ENCODE data around the gene NR1D2.
"Not testable (repeated sequence)": the region's sequence is repeated elsewhere in the genome, so short reads cannot be mapped to it uniquely, and the experiment has no call there.

NR1D2 gene

DNA sequence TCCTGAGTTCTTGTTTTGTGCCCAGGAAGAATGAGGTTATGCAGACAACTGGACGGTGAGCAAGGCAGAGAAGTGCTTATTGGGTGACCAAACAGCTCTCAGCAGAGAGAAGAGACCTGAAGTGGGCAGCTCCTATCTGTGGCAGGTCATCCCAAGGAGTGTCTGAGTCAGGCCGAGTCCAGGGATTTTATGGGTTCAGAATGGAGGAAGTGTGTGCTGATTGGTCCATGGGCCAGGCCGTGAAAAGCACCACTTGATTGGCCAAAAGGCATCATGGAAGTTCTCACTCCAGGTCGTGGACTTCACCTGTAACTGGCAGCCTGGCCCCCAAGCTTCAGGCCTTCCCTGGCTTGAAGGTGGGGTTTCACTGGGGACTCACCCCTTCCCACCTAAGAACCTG is 74.5 kb downstream of the NR1D2 start:
- no peaks in the 10 kb centered on the region for H3K36me3 ChIP-seq (ENCODE audit: control insufficient read depth in 4 of 4, insufficient read depth in 4 of 4, low read length in 3 of 4)
- H3K4me3 ChIP-seq (ENCODE audit: control insufficient read depth in 1 of 7, extremely low read depth in 1 of 7, insufficient read depth in 4 of 7, low read depth in 2 of 7, low read length in 6 of 7), result no peak overlapping the region
- CTCF ChIA-PET, result interaction anchor here (0.7 kb wide), 1 partner anchor 15 kb away, joined by 3 read pairs; no protein-coding TSS in a partner anchor
- H3K4me1 ChIP-seq (ENCODE audit: control extremely low read depth in 1 of 4, control insufficient read depth in 4 of 4, insufficient read depth in 4 of 4, low read length in 3 of 4), result peaks cover 0 to 2% (median 0%) of the 10 kb centered on the region in 4 experiments
- WGBS (ENCODE audit: insufficient coverage), result 96% methylated on average over 3 of the region's 4 CpGs
- no peaks in the 10 kb centered on the region for H3K9me3 ChIP-seq (ENCODE audit: control extremely low read depth in 1 of 5, control insufficient read depth in 4 of 5, insufficient read depth in 2 of 5, low read depth in 1 of 5, low read length in 4 of 5)
- no peaks in the 10 kb centered on the region for H3K27me3 ChIP-seq (replicated peaks in 2 of 5; ENCODE audit: control insufficient read depth in 4 of 5, insufficient read depth in 5 of 5, low read length in 4 of 5)
- POLR2A ChIA-PET, result no interaction called here
- no peak overlapping the region for H3K27ac ChIP-seq (ENCODE audit: insufficient read depth in 1 of 2, low read depth in 1 of 2, low read length in 2 of 2, poor library complexity in 1 of 2, severe bottlenecking in 2 of 2)
- no peak for DNase-seq

DNA sequence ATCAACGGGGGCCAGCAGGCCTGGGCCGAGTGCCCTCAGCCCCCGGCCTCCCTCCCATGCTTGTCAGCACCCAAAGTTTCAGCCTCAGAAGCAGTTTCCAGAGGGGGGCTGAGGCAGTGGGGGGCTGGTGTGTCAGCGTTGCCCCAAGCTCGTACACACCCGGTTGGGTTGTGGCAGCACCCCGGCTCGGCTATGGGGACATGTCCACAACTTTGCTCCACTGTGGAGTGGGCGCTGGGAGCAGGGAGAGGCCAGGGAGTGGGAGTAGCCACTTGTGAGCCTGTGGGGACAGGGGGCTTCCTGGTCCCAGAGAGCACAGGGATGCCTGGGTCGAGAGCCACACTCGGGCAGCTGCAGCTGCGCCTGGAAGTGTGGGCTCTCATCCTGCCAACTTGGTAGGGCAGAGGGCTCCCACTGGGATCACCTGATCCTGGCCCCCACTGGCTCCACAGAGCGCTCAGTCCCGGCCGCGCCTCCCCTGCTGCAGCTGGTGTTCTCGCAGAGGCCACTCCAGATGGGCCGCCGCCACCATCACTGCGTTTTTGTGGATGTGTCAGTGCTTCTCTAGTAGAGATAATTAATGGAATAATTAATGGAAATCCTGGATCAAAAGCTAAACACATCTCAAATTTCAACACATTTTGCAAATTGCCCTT is 75.1 kb downstream of the NR1D2 start:
- no peaks in the 10 kb centered on the region for H3K27me3 ChIP-seq (replicated peaks in 2 of 5; ENCODE audit: control insufficient read depth in 4 of 5, insufficient read depth in 5 of 5, low read length in 4 of 5)
- no peak overlapping the region for H3K27ac ChIP-seq (ENCODE audit: insufficient read depth in 1 of 2, low read depth in 1 of 2, low read length in 2 of 2, poor library complexity in 1 of 2, severe bottlenecking in 2 of 2)
- ChIA-PET CTCF (interaction anchor here (0.7 kb wide), 2 partner anchors 16 to 17 kb away, joined by 3 read pairs; no protein-coding TSS in a partner anchor), POLR2A (no interaction called here)
- peaks cover 0 to 2% (median 0%) of the 10 kb centered on the region in 4 experiments for H3K4me1 ChIP-seq (ENCODE audit: control extremely low read depth in 1 of 4, control insufficient read depth in 4 of 4, insufficient read depth in 4 of 4, low read length in 3 of 4)
- 96% methylated on average over 12 of the region's 20 CpGs for WGBS (ENCODE audit: insufficient coverage)
- no peak for DNase-seq
- H3K9me3 ChIP-seq (ENCODE audit: control extremely low read depth in 1 of 5, control insufficient read depth in 4 of 5, insufficient read depth in 2 of 5, low read depth in 1 of 5, low read length in 4 of 5), result no peaks in the 10 kb centered on the region
- no peaks in the 10 kb centered on the region for H3K36me3 ChIP-seq (ENCODE audit: control insufficient read depth in 4 of 4, insufficient read depth in 4 of 4, low read length in 3 of 4)
- no peak overlapping the region for H3K4me3 ChIP-seq (ENCODE audit: control insufficient read depth in 1 of 7, extremely low read depth in 1 of 7, insufficient read depth in 4 of 7, low read depth in 2 of 7, low read length in 6 of 7)

DNA sequence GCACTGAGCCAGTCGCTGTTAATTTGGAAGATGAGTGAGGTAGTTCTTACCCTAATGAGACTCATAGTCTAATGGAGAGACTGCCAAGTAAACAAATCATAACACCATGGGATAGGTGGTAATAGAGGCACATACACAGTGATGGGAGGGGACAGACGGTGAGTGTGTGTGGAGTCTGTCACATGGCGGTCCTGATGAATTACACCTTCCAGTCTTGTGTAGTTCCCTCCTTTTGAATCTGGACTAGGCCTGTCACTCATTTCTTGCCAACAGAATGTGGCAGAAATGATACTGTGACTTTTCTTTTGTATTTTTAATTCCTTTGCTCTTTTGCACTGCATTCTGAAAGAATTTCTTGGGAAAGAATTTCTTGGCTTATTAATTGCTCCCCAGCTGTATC is 78.1 kb downstream of the NR1D2 start:
- WGBS (ENCODE audit: insufficient coverage), result 90% methylated on average over 2 of the region's 3 CpGs

DNA sequence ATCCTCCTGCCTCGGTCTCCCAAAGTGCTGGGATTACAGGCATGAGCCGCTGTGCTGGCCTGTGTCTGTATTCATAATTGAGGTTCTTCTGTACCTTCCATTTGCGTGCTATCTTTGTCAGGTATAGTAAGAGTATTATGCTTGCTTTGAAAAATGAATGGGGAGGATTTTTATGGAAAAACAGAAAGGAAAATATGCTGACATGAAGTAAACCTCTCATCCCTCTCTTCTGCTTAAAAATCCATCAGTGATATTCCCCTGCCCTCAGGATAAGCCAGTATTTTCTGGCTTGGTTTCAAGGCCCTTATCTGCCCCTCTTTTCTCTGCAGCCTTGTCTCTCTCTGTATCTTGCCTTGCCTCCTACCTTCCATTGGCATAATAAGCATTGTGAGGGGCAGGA is 80.7 kb downstream of the NR1D2 start:
- 100% methylated on average over 3 of the region's 3 CpGs for WGBS (ENCODE audit: insufficient coverage)
- H3K36me3 ChIP-seq (ENCODE audit: control insufficient read depth in 4 of 4, insufficient read depth in 4 of 4, low read length in 3 of 4), result no peaks in the 10 kb centered on the region
- DNase-seq, result no peak
- H3K9me3 ChIP-seq (ENCODE audit: control extremely low read depth in 1 of 5, control insufficient read depth in 4 of 5, insufficient read depth in 2 of 5, low read depth in 1 of 5, low read length in 4 of 5), result peaks cover 0 to 2% (median 0%) of the 10 kb centered on the region in 5 experiments
- ChIA-PET POLR2A (no interaction called here), CTCF (no interaction called here)
- no peaks in the 10 kb centered on the region for H3K27me3 ChIP-seq (replicated peaks in 2 of 5; ENCODE audit: control insufficient read depth in 4 of 5, insufficient read depth in 5 of 5, low read length in 4 of 5)
- H3K27ac ChIP-seq (ENCODE audit: insufficient read depth in 1 of 2, low read depth in 1 of 2, low read length in 2 of 2, poor library complexity in 1 of 2, severe bottlenecking in 2 of 2), result no peak overlapping the region
- no peak overlapping the region for H3K4me3 ChIP-seq (ENCODE audit: control insufficient read depth in 1 of 7, extremely low read depth in 1 of 7, insufficient read depth in 4 of 7, low read depth in 2 of 7, low read length in 6 of 7)
- H3K4me1 ChIP-seq (ENCODE audit: control extremely low read depth in 1 of 4, control insufficient read depth in 4 of 4, insufficient read depth in 4 of 4, low read length in 3 of 4), result no peaks in the 10 kb centered on the region

More for the DNA sequence above, 78.1 kb downstream of the NR1D2 start:
- Histone ChIP-seq H3K9me3 (ENCODE audit: control extremely low read depth in 1 of 5, control insufficient read depth in 4 of 5, insufficient read depth in 2 of 5, low read depth in 1 of 5, low read length in 4 of 5) (no peaks in the 10 kb centered on the region), H3K4me3 (ENCODE audit: control insufficient read depth in 1 of 7, extremely low read depth in 1 of 7, insufficient read depth in 4 of 7, low read depth in 2 of 7, low read length in 6 of 7) (no peak overlapping the region), H3K27ac (ENCODE audit: insufficient read depth in 1 of 2, low read depth in 1 of 2, low read length in 2 of 2, poor library complexity in 1 of 2, severe bottlenecking in 2 of 2) (no peak overlapping the region), H3K4me1 (ENCODE audit: control extremely low read depth in 1 of 4, control insufficient read depth in 4 of 4, insufficient read depth in 4 of 4, low read length in 3 of 4) (no peaks in the 10 kb centered on the region), H3K27me3 (replicated peaks in 2 of 5; ENCODE audit: control insufficient read depth in 4 of 5, insufficient read depth in 5 of 5, low read length in 4 of 5) (no peaks in the 10 kb centered on the region), H3K36me3 (ENCODE audit: control insufficient read depth in 4 of 4, insufficient read depth in 4 of 4, low read length in 3 of 4) (no peaks in the 10 kb centered on the region)
- CTCF ChIA-PET, result no interaction called here
- no peak for DNase-seq
- POLR2A ChIA-PET, result no interaction called here

DNA sequence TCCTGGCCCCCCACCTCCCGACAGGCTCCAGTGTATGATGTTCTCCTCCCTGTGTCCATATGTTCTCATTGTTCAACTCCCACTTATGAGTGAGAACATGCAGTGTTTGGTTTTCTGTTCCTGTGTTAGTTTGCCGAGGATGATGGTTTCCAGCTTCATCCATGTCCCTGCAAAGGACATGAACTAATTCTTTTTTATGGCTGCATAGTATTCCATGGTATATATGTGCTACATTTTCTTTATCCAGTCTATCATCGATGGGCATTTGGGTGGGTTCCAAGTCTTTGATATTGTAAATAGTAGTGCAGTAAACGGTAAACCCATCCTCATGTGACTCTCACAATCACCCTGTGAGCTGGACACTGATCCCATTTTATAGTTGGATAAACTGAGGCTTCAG is 81.6 kb downstream of the NR1D2 start:
- H3K4me3 ChIP-seq (ENCODE audit: control insufficient read depth in 1 of 7, extremely low read depth in 1 of 7, insufficient read depth in 4 of 7, low read depth in 2 of 7, low read length in 6 of 7); H3K27ac ChIP-seq (ENCODE audit: insufficient read depth in 1 of 2, low read depth in 1 of 2, low read length in 2 of 2, poor library complexity in 1 of 2, severe bottlenecking in 2 of 2); H3K27me3 ChIP-seq (replicated peaks in 2 of 5; ENCODE audit: control insufficient read depth in 4 of 5, insufficient read depth in 5 of 5, low read length in 4 of 5); H3K36me3 ChIP-seq (ENCODE audit: control insufficient read depth in 4 of 4, insufficient read depth in 4 of 4, low read length in 3 of 4); DNase-seq; CTCF ChIA-PET; H3K4me1 ChIP-seq (ENCODE audit: control extremely low read depth in 1 of 4, control insufficient read depth in 4 of 4, insufficient read depth in 4 of 4, low read length in 3 of 4); H3K9me3 ChIP-seq (ENCODE audit: control extremely low read depth in 1 of 5, control insufficient read depth in 4 of 5, insufficient read depth in 2 of 5, low read depth in 1 of 5, low read length in 4 of 5): not testable (repeated sequence)
- WGBS (ENCODE audit: insufficient coverage), result no CpG with 5 or more reads among the region's 4 CpGs
- POLR2A ChIA-PET, result interaction anchor here (0.6 kb wide), 1 partner anchor 1471 kb away, joined by 4 read pairs; no protein-coding TSS in a partner anchor

DNA sequence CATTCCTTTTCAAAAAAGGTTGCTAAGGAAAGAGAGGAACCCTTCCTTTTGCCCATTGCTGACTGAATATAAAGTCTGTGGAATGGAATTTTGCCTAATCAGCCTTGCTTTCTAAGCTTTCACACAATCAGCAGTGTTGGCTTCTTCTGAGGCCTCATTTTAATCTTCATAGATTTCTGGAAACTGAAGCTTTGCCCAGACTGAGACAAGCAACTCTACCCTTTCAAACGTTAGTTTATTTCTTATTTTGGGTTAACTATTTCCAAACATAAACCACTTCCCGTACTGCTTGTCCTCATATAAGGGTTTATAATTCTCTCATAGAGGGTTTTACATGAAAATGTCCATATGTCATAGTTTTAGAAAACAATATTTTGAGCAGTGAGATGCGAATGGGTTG is 82.9 kb downstream of the NR1D2 start:
- ChIA-PET CTCF (no interaction called here), POLR2A (no interaction called here)
- Histone ChIP-seq H3K27me3 (replicated peaks in 2 of 5; ENCODE audit: control insufficient read depth in 4 of 5, insufficient read depth in 5 of 5, low read length in 4 of 5) (no peaks in the 10 kb centered on the region), H3K27ac (ENCODE audit: insufficient read depth in 1 of 2, low read depth in 1 of 2, low read length in 2 of 2, poor library complexity in 1 of 2, severe bottlenecking in 2 of 2) (no peak overlapping the region), H3K4me1 (ENCODE audit: control extremely low read depth in 1 of 4, control insufficient read depth in 4 of 4, insufficient read depth in 4 of 4, low read length in 3 of 4) (no peaks in the 10 kb centered on the region), H3K36me3 (ENCODE audit: control insufficient read depth in 4 of 4, insufficient read depth in 4 of 4, low read length in 3 of 4) (no peaks in the 10 kb centered on the region), H3K9me3 (ENCODE audit: control extremely low read depth in 1 of 5, control insufficient read depth in 4 of 5, insufficient read depth in 2 of 5, low read depth in 1 of 5, low read length in 4 of 5) (peaks cover 0 to 4% (median 0%) of the 10 kb centered on the region in 5 experiments), H3K4me3 (ENCODE audit: control insufficient read depth in 1 of 7, extremely low read depth in 1 of 7, insufficient read depth in 4 of 7, low read depth in 2 of 7, low read length in 6 of 7) (no peak overlapping the region)
- DNase-seq, result no peak
- WGBS (ENCODE audit: insufficient coverage), result 100% methylated on average over 1 of the region's 3 CpGs

Data from common myeloid progenitor, CD34-positive (primary cell).